Duodenal mucosa (tissue), 2 donors: ENCODE data around the gene DPM1.
"Not testable (repeated sequence)": the region's sequence is repeated elsewhere in the genome, so short reads cannot be mapped to it uniquely, and the experiment has no call there.

Experiments used
- H3K27ac ChIP-seq: one replicate; pipeline ENCODE4 v1.7.0; 2013; ENCODE audit warnings: low read depth, low read length
- H3K27me3 ChIP-seq, 2 donors: one replicate each; pipeline ENCODE4 v1.7.0; 2013; ENCODE audit warnings: low read length in 2 of 2, control low read depth in 1 of 2; ENCODE audit not compliant: insufficient read depth in 2 of 2, control insufficient read depth in 1 of 2
- H3K36me3 ChIP-seq, 2 donors: one replicate each; pipeline ENCODE4 v1.7.0; 2013; ENCODE audit warnings: low read length in 2 of 2, control low read depth in 1 of 2; ENCODE audit not compliant: insufficient read depth in 2 of 2, control insufficient read depth in 1 of 2
- H3K4me1 ChIP-seq, 2 donors: one replicate each; pipeline ENCODE4 v1.7.0; 2013; ENCODE audit warnings: low read length in 2 of 2, control low read depth in 1 of 2; ENCODE audit not compliant: insufficient read depth in 2 of 2, control insufficient read depth in 1 of 2
- H3K4me3 ChIP-seq, 2 donors: one replicate each; pipeline ENCODE4 v1.7.0; 2013; ENCODE audit warnings: low read length in 2 of 2, low read depth in 1 of 2
- H3K9ac ChIP-seq, 2 donors: one replicate each; pipeline ENCODE4 v1.7.0; 2013; ENCODE audit warnings: low read length in 2 of 2, low read depth in 1 of 2
- H3K9me3 ChIP-seq, 2 donors: one replicate each; pipeline ENCODE4 v1.7.0; 2013; ENCODE audit warnings: low read length in 2 of 2, control low read depth in 1 of 2; ENCODE audit not compliant: control insufficient read depth in 1 of 2

The DPM1 gene

GRCh38 chr20:50980071-50980681 is 21.8 kb upstream of the DPM1 start:
- Histone ChIP-seq H3K4me3 (no peak overlapping the region), H3K9me3 (no peaks in the 10 kb centered on the region), H3K27me3 (peaks cover 0 to 2% of the 10 kb centered on the region in 2 donors), H3K36me3 (no peaks in the 10 kb centered on the region), H3K4me1 (peaks cover 0 to 6% of the 10 kb centered on the region in 2 donors), H3K9ac (no peak overlapping the region), H3K27ac (no peak overlapping the region)

GRCh38 chr20:50978533-50978932 is 20.2 kb upstream of the DPM1 start:
- H3K27ac ChIP-seq, H3K27me3 ChIP-seq, H3K9me3 ChIP-seq, H3K4me3 ChIP-seq, H3K9ac ChIP-seq, H3K36me3 ChIP-seq, H3K4me1 ChIP-seq: not testable (repeated sequence)

GRCh38 chr20:50977066-50978021 is 19.0 kb upstream of the DPM1 start:
- no peak overlapping the region for H3K4me3 ChIP-seq
- no peaks in the 10 kb centered on the region for H3K27me3 ChIP-seq
- no peak overlapping the region for H3K9ac ChIP-seq
- no peaks in the 10 kb centered on the region for H3K36me3 ChIP-seq
- H3K4me1 ChIP-seq, result peaks cover 0 to 6% of the 10 kb centered on the region in 2 donors
- no peak overlapping the region for H3K27ac ChIP-seq
- H3K9me3 ChIP-seq, result no peaks in the 10 kb centered on the region

- Histone ChIP-seq H3K4me1 (peaks cover 0 to 6% of the 10 kb centered on the region in 2 donors), H3K9ac (no peak overlapping the region), H3K36me3 (no peaks in the 10 kb centered on the region), H3K27ac (no peak overlapping the region), H3K4me3 (no peak overlapping the region), H3K9me3 (no peaks in the 10 kb centered on the region), H3K27me3 (no peaks in the 10 kb centered on the region)
These were observed 17.5 kb upstream of the DPM1 start for GRCh38 chr20:50975701-50976330.

GRCh38 chr20:50969912-50970311 is 11.6 kb upstream of the DPM1 start:
- no peaks in the 10 kb centered on the region for H3K4me1 ChIP-seq
- no peak overlapping the region for H3K27ac ChIP-seq
- H3K9me3 ChIP-seq, result no peaks in the 10 kb centered on the region
- no peak overlapping the region for H3K4me3 ChIP-seq
- H3K36me3 ChIP-seq, result no peaks in the 10 kb centered on the region
- H3K9ac ChIP-seq, result no peak overlapping the region
- no peaks in the 10 kb centered on the region for H3K27me3 ChIP-seq

GRCh38 chr20:50969435-50969834 is 11.1 kb upstream of the DPM1 start:
- Histone ChIP-seq H3K4me3 (no peak overlapping the region), H3K9ac (no peak overlapping the region), H3K36me3 (no peaks in the 10 kb centered on the region), H3K4me1 (no peaks in the 10 kb centered on the region), H3K27me3 (no peaks in the 10 kb centered on the region), H3K9me3 (no peaks in the 10 kb centered on the region), H3K27ac (no peak overlapping the region)

- peaks cover 0 to under 1% of the 10 kb centered on the region in 2 donors for H3K4me1 ChIP-seq
- no peak overlapping the region for H3K4me3 ChIP-seq
- no peaks in the 10 kb centered on the region for H3K27me3 ChIP-seq
- no peak overlapping the region for H3K27ac ChIP-seq
- no peak overlapping the region for H3K9ac ChIP-seq
- no peaks in the 10 kb centered on the region for H3K9me3 ChIP-seq
- H3K36me3 ChIP-seq, result no peaks in the 10 kb centered on the region
These were observed 10.0 kb upstream of the DPM1 start for GRCh38 chr20:50968289-50968688.

- no peak overlapping the region for H3K4me3 ChIP-seq
- H3K9ac ChIP-seq, result no peak overlapping the region
- H3K27ac ChIP-seq, result no peak overlapping the region
- no peaks in the 10 kb centered on the region for H3K9me3 ChIP-seq
- H3K27me3 ChIP-seq, result no peaks in the 10 kb centered on the region
- H3K4me1 ChIP-seq, result peaks cover 4 to 6% of the 10 kb centered on the region in 2 donors
- H3K36me3 ChIP-seq, result no peaks in the 10 kb centered on the region
These were observed 9.3 kb upstream of the DPM1 start for GRCh38 chr20:50967586-50967985.

- peaks cover 30 to 33% of the 10 kb centered on the region in 2 donors for H3K4me1 ChIP-seq
These were observed 1.3 kb upstream of the DPM1 start for GRCh38 chr20:50959543-50960126.

More at GRCh38 chr20:50959543-50960126, 1.3 kb upstream of the DPM1 start:
- Histone ChIP-seq H3K9ac (peak overlapping the region in 1 of 2 donors; percentile 97), H3K9me3 (no peaks in the 10 kb centered on the region), H3K36me3 (peaks cover 6 to 9% of the 10 kb centered on the region in 2 donors), H3K27me3 (no peaks in the 10 kb centered on the region), H3K27ac (no peak overlapping the region), H3K4me3 (peak overlapping the region; percentile 93 to 96)
